Fibroblast of mammary gland (primary cell): Measurements from ENCODE around the gene ERICH3.

Source experiments
- DNase-seq: peaks from one replicate; pipeline ENCODE4 v3.0.0-alpha.2; 2010; ENCODE audit warnings: low read depth
- H3K4me3 ChIP-seq: 2 replicates; pipeline ENCODE4 v1.5.1; 2011; ENCODE audit warnings: low read depth, mild to moderate bottlenecking, low read length, moderate library complexity; ENCODE audit not compliant: control insufficient read depth
- TF ChIP-seq, protein P1 (sequence below): conservative IDR thresholded peaks from 2 replicates; pipeline ENCODE4 v1.5.1; 2011; ENCODE audit warnings: low read depth, low read length, inconsistent platforms; ENCODE audit not compliant: control insufficient read depth, insufficient read depth

Gene ERICH3

DNA sequence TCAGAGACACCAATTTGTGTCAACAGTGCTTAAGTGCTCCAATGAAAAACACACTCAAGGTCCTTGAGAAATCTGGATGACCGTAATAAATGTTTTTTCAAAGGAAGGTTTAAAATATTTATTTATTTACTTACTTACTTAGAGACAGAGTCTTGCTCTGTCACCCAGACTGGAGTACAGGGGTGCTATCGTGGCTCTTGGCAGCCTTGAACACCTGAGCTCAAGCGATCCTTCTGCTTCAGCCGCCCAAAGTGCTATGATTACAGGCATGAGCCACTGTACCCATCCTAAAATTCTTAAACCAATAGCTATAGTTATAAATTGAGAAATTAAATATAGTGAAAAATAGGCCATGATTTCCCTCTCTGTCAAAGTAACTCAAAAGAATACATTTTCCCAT lies 17.3 kb upstream of the ERICH3 start:
- no peak for DNase-seq
- H3K4me3 ChIP-seq: no peak overlapping the region
- TF ChIP-seq, protein P1, sequence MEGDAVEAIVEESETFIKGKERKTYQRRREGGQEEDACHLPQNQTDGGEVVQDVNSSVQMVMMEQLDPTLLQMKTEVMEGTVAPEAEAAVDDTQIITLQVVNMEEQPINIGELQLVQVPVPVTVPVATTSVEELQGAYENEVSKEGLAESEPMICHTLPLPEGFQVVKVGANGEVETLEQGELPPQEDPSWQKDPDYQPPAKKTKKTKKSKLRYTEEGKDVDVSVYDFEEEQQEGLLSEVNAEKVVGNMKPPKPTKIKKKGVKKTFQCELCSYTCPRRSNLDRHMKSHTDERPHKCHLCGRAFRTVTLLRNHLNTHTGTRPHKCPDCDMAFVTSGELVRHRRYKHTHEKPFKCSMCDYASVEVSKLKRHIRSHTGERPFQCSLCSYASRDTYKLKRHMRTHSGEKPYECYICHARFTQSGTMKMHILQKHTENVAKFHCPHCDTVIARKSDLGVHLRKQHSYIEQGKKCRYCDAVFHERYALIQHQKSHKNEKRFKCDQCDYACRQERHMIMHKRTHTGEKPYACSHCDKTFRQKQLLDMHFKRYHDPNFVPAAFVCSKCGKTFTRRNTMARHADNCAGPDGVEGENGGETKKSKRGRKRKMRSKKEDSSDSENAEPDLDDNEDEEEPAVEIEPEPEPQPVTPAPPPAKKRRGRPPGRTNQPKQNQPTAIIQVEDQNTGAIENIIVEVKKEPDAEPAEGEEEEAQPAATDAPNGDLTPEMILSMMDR: no peak

DNA sequence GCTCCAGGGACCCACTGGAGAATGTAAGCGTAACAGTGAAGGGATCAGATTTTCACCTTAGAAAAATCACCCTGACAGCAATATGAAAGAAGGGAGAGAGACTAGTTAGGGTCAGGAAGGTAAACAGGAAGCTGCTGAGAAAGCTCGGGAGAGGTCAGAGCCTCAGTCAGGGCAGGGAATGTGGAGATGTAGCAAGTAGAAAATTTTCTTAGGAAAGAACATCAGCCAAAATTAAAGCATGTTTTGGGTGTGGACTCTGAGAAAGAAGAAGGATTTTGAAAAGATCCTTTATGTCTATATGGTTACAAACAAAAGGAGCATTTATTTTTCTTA lies 16.7 kb upstream of the ERICH3 start:
- DNase-seq: no peak
- H3K4me3 ChIP-seq: no peak overlapping the region
- TF ChIP-seq, protein P1: no peak

DNA sequence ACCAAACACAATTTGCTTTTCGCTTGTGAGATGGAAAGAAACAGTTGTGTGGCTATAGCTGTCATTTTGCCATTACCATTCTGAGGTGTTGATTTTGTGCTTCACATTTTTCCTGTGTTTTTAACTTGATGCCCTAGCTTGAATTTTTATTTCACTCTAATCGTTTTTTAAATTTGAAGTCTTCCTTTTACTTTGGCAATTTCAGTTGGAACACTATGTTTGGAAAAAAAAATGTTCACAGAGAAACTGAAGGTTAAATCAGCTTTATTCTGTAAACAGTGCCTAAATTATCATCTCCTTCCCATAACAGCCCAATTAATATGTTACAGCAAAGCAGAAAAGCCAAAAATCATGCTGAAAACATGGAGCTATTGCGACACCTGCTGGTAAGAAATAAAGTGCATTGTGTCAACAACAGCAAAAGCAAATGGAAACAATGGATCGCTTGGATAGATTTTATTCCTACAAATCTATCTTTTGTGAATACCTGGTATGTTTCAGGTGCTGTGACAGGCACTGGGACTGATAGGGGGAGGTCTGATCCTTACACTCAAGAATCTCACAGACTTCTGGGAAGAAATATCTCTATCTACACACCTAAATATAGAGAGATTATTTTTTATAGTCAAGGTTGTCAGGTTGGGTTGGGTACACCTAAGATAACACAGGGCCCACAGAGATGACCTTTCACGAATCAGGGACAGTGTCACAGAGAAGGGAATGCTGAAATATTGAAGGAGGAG lies 16.2 kb upstream of the ERICH3 start:
- DNase-seq: peak; percentile 67
- TF ChIP-seq, protein P1: peak; percentile 90
- H3K4me3 ChIP-seq: no peak overlapping the region

DNA sequence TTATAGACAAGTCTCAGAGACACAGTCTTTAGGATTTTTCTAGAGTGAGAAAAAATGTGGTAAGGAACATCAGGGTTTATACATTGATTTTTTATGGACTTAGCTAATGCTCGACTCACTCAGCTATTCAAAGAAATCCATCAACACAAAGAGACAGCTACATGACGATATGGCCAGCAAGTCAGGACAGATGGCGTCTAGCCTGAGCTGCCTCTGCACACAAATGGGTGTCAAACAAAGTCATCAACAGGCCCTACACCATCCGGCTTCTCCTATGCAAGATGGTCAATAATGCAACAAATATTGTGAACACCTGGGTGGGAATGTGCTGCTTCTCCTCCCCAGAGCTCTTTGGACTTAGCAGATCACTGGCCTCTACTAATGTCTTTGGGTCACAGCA lies 13.3 kb upstream of the ERICH3 start:
- TF ChIP-seq, protein P1: no peak
- no peak overlapping the region for H3K4me3 ChIP-seq
- no peak for DNase-seq

DNA sequence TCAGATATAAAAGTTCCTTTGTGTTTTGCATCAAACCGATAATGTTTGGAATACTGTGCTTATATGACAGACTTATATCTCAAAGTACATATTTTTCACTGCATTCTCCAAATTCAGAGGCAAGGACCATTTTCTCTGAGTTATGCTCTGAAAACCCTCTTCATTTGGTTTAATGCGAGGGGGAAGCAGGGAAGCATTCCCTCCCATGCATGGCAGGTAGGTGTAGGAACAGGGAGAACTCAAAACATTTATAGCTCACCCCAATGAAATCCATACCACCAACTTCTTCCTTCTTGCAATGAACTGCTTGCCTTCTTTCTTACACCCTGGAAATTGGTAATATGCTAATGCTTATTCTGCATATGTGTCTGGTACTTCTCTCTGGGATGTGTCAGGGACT lies 10.7 kb upstream of the ERICH3 start:
- no peak for DNase-seq
- H3K4me3 ChIP-seq: no peak overlapping the region
- TF ChIP-seq, protein P1: no peak

DNA sequence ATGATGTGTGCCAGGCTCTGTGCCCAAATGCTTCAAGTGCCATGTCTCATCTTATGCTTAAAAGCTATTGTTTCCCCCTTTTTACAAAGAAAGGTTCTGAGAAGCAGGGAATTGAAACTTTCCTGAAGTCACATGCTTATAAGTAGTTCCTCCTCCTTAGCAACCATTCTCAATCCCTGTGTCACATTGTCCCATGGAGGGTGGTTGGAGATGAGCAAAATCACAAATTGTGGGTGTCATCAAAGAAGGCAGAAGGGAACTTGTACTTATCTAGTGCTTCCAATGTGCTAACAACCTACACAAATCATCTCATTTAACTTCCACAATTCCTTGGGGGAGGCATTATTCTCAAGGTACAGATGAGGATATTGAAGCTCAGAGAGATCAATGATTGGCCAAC lies 10.1 kb upstream of the ERICH3 start:
- DNase-seq: no peak
- TF ChIP-seq, protein P1: no peak
- no peak overlapping the region for H3K4me3 ChIP-seq

DNA sequence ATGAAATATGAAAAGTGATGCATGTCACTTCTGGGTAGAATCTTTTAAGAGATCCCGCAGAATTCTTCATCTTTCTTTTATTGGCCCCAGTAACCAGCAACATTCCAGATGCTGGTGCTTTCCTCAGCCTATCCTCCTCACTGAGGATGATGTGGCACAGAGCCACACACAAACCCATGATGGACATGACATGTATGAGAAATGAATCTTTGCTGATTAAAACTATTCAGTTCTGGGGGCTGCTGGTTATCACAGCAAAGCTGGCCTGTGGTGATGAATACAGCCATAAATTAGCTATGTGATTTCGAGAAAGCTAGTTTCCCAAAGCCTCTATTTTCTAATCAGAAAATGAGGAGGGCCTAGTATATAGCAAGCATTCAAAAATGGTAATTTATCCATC lies 8.3 kb upstream of the ERICH3 start:
- no peak overlapping the region for H3K4me3 ChIP-seq
- no peak for DNase-seq
- TF ChIP-seq, protein P1: no peak
